SK-MEL-5 (cell line): Measurements from ENCODE around the gene PRDM1. TPM values are rescaled to one million over a fixed set of nuclear protein-coding genes. Genes with fewer than 3 reads are reported as not detected.

ENCODE experiments used
- DNase-seq: peaks from one replicate; pipeline ENCODE4 v3.0.0-alpha.2; 2016; ENCODE audit warnings: low read depth, low spot score
- in situ Hi-C: cut with HindIII; loops from 2 replicates; pipeline ENCODE4 v1.10.0; 2016; ENCODE audit warnings: low sequenced_read_pairs, high pct_unique_total_duplicates, low pct_unique_long_range_greater_than_20kb
- total RNA-seq: library from RNA; depleted of rRNA; stranded (reverse); fragments of >200 nt; shearing (Covaris generic); gene quantifications from 2 replicates; pipeline ENCODE4 v1.2.3, GENCODE V29; 2014

PRDM1 gene
- total RNA-seq, 1 experiment from 2014 or later = 0.16 TPM

- in situ Hi-C loops = no loop called here
- no peak for DNase-seq
Measured at GRCh38 chr6:106064142-106064541, 22.0 kb upstream of the PRDM1 start.

DNA sequence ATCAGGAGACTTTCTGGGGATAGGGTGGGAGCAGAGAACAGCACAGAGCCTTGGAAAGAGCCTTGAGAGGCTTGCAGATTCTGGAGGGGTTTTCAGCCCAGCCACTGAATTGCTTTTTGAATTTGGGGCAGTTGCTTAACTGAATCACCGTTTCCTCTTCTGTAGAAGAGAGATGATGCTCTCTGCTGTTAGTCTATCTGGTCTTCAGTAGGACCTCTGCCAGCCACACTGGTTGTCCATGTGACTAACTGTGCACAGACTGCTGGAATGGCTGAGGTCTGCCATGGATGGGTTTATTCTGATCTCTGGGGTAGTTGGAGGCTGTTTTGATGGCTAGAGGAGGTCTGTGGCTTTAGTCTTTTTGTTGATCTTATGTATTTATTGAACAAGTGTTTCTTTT is 21.4 kb upstream of the PRDM1 start:
- in situ Hi-C loops = no loop called here
- DNase-seq = no peak

DNA sequence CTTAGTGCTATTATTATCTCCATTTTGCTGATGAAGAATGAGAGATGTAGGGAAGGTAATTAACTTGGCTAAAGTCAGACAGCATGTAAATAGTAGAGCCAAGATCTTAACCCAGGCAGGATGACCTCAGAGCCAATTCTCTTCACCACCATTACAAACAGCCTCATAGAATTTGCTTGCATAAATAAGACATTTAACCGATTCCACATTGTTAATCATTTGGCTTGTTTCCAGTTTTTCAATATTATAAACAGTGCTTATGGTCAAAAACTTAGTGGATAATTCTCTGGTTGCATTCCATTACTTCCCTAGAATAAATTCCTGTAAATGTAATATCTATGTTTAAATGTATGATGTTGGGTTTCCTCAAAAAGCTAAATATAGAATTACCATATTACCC is 19.1 kb upstream of the PRDM1 start:
- no peak for DNase-seq
- in situ Hi-C loops = no loop called here

- in situ Hi-C loops = no loop called here
Measured at GRCh38 chr6:106069478-106069877, 16.7 kb upstream of the PRDM1 start.

DNA sequence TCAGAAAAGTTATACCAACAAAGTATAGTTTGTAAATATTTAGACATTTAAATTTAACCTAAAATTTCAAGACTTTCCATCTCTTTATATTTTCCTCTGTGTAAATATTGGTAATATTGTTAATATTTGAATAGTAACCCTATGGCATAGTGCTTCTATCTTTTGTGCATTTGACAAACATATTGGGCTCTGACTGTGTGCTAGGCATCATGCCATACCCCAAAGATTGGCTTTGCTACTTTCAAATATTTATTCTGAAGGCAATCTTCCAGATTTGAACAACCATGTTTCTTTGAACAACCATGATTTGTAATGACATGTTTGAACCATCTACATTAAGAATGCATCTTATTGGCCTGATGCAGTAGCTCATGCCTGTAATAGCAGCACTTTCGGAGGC is 15.5 kb upstream of the PRDM1 start:
- DNase-seq = no peak
- in situ Hi-C loops = no loop called here

More at GRCh38 chr6:106069478-106069877, 16.7 kb upstream of the PRDM1 start:
- peak; percentile 57 for DNase-seq

DNA sequence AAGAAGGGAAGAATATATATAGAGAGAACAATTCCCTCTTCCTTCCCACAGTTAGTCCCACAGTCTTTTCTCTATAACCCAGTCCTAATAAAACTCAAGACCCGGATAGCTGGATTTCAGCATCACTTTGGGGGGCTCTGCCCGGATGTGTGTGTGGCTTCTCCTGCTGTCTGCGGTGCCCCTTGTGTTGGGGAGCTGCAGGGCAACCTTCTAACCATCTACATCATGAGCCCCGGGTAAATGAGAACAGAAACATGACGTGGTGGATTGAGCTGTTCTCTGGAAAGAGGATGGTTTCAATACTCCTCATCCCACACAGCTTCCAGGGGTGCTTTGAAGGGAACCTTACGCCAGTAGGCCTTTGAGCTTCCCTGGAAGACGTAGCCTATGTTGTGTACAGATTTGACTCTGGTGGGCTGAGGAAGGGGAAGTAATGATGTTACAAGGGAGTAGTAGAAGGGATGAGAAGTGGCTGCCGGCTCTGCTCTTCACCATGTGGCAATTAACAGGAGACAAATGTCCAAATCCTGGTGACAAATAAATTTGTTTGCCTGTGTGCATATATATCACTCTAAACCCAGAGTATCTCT is 13.5 kb upstream of the PRDM1 start:
- DNase-seq = no peak

GRCh38 chr6:106074146-106074545 is 12.0 kb upstream of the PRDM1 start:
- in situ Hi-C loops = no loop called here

More for the DNA sequence above, 13.5 kb upstream of the PRDM1 start:
- in situ Hi-C loops = no loop called here

GRCh38 chr6:106076139-106076538 is 10.0 kb upstream of the PRDM1 start:
- in situ Hi-C loops = no loop called here

More at GRCh38 chr6:106074146-106074545, 12.0 kb upstream of the PRDM1 start:
- DNase-seq = no peak

GRCh38 chr6:106077170-106077569 is 9.0 kb upstream of the PRDM1 start:
- no peak for DNase-seq
- in situ Hi-C loops = no loop called here

More at GRCh38 chr6:106076139-106076538, 10.0 kb upstream of the PRDM1 start:
- DNase-seq = no peak

DNA sequence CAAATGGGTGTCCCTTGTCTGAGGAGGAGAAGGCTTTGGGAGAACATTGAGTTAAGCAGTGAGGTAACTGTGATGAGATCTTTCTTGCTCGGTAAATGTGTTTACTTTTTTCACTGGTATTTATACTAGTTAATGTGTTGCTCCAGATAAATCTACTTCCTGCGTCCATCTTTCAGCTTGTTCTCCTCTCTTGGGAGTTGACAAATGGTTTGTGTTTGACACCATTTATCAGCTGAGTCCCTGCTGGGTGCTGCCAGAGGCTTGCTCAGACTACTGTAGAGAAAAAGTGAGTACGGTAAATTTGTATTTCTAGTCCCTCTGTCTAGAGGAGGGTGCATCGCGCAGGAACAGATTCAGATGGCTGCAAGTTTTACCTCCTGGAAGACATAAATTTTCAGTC is 8.3 kb upstream of the PRDM1 start:
- in situ Hi-C loops = no loop called here
- no peak for DNase-seq

DNA sequence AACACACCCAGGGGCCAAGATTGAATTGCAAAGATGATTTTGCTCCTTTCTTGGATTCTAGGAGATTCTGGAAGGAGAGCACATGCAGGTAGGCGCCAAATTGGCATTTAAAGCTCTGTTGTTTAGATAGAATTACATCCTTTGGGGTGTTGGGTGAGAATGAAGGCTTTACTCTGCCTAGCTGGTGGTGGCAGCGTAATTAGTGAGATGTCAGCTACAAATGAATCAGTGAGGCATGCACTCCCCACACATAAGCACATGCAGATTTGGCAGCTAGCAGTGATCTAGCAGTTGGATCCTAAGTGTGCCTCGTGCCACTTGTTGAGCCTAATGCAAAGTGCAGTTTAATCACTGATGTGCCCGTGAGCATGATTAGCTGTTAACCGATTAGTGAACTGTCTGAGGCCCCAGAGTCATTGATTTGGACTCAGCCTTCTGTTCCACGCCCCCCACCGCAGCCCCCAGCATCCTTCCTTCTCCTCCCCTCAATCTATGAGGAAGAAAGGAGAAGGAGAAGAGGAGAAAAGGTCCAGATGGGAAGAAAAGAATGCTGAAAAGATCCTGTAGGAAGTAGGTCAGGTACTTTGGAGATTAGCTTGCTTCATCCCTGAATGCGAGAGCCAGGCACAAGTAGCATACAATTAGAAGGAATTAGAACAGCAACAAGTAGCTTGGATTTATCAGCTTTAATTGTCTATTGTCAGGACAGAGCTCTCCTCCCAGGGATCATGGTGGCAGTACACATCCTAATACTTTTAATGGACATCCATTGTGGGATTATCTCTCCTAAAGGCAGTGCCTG is 6.0 kb upstream of the PRDM1 start:
- in situ Hi-C loops = no loop called here
- DNase-seq = no peak

DNA sequence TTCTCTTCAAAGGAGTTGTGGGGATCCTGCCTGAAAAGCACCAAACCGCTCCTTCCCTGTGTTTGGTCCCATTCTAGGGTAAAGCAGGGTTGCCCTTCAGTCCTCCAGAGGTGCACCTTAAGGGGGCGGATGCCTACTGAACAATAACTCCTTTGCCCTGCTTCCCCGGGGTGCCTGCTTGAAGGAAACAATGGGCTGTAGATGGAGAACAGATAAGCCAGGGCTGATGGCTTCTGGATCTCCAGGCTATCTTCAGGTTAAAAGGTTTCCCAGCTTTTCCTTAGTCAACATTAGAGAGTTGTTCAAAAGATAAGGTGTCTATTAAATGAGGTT is 5.4 kb upstream of the PRDM1 start:
- in situ Hi-C loops = no loop called here
- no peak for DNase-seq

- in situ Hi-C loops = no loop called here
- no peak for DNase-seq
Measured at GRCh38 chr6:106081715-106082114, 4.4 kb upstream of the PRDM1 start.

GRCh38 chr6:106082735-106083398 is 3.3 kb upstream of the PRDM1 start:
- in situ Hi-C loops = no loop called here
- no peak for DNase-seq

GRCh38 chr6:106083618-106084017 is 2.5 kb upstream of the PRDM1 start:
- in situ Hi-C loops = no loop called here
- DNase-seq = no peak

DNA sequence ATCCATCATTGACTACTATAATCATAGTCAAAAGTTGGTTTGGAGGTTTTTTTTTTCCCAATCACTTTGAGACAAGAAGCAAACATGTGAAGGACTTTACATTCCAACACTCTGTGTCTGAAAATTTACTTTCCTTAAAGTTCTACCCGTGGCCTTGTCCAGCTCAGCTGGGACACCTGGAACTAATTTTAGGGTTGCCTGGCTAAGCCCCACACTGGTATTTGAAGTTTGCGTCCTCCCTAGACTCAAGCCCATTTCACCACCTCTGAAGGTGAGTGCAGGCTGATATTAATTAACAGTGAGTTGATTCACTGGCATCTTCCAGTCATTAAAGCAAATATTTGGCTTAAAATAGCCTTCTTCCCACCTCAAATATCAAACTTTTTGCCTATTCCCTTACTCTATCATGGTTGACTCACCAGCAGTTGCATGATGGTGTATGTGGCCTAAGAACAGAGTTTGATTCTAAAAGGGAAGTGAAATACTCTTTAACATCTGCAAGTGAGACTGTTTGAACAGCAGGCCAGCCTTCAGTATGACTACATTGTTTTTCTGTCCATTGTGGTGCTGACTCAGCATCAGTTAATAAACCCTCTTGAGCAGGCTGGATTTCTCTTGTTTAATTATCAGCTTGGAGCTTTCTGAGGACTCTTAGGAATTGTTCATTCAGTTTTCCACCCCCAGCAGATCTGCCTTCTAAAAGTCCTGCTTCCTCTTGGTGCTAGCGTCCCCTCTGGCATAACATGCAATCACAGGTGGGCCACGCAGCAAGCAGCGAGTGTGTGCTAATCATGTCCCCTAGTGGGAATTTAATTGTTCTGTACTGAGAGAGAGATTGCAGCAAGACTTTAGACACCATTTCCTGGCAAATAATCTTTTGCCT is 1.8 kb upstream of the PRDM1 start:
- in situ Hi-C loops = no loop called here
- DNase-seq = peak; percentile 73

GRCh38 chr6:106084989-106085691 is 996 bp upstream of the PRDM1 start:
- in situ Hi-C loops = no loop called here
- DNase-seq = peak; percentile 62

GRCh38 chr6:106085692-106085983 is 498 bp upstream of the PRDM1 start:
- in situ Hi-C loops = no loop called here
- no peak for DNase-seq
